ENCODE results near the gene RGP1.

GRCh38 chr9:35731415-35732184 is 17.5 kb upstream of the RGP1 start:
- TF ChIP-seq, protein P1, sequence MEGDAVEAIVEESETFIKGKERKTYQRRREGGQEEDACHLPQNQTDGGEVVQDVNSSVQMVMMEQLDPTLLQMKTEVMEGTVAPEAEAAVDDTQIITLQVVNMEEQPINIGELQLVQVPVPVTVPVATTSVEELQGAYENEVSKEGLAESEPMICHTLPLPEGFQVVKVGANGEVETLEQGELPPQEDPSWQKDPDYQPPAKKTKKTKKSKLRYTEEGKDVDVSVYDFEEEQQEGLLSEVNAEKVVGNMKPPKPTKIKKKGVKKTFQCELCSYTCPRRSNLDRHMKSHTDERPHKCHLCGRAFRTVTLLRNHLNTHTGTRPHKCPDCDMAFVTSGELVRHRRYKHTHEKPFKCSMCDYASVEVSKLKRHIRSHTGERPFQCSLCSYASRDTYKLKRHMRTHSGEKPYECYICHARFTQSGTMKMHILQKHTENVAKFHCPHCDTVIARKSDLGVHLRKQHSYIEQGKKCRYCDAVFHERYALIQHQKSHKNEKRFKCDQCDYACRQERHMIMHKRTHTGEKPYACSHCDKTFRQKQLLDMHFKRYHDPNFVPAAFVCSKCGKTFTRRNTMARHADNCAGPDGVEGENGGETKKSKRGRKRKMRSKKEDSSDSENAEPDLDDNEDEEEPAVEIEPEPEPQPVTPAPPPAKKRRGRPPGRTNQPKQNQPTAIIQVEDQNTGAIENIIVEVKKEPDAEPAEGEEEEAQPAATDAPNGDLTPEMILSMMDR (IDR thresholded peaks at IDR 0.05), result no peak
- TF ChIP-seq POLR2A (IDR thresholded peaks at IDR 0.05), result no peak
